HG03442 (cell line): Measurements from ENCODE around the gene TBCD.

Experiments used
- ATAC-seq: cut with Tn5 transposase; IDR thresholded peaks from one replicate; pipeline ENCODE4 v1.9.1; 2021; ENCODE audit warnings: mild to moderate bottlenecking, moderate library complexity; ENCODE audit not compliant: unreplicated experiment

The TBCD gene

DNA sequence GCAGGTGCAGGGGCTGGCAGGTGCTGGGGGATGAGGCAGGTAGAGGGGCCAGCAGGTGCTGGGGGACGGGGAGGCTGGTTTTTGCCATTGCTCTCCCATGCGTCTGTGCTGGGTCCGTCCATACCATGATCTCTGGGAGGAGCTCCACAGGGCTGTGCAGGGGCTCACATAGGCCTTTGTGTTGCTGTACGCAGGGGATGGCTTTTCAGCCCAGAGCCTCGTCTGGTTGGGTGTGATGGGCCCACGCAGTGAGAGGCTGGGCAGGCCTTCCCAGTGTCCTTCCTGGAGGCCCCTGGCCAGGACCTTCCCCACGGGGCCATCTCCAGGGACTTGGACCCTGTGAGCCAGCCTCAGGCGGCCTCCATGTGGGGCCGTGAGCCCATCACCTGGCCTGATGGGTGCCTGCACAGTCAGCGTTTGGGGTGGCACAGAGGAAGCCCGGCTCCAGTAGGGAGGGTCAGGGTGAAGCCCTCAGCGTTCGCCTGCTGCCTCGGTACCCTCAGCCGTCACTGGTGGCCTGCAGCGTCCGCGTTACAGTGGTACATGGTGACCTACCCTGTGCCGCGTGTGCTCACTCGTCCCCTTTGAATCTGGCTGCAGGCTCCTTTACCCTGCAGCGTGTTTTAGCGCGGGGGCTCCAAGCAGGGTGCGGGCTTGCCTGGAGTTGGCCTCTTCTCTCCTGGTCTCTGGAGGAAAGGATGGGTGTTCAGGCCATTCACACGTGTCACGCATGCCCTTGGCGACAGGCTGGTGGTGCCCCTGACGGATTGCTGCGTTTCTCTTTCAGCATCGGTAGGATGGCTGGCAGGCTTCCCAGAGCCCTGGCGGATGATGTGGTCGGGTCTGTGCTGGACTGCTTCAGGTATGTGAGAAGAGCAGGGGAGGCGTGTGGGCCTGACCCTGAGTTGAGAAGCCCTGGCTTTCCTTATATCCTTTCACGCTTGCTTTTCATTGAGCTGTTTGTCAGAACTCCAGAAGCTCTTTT lies 57.3 kb downstream of the TBCD start:
- no peak for ATAC-seq

DNA sequence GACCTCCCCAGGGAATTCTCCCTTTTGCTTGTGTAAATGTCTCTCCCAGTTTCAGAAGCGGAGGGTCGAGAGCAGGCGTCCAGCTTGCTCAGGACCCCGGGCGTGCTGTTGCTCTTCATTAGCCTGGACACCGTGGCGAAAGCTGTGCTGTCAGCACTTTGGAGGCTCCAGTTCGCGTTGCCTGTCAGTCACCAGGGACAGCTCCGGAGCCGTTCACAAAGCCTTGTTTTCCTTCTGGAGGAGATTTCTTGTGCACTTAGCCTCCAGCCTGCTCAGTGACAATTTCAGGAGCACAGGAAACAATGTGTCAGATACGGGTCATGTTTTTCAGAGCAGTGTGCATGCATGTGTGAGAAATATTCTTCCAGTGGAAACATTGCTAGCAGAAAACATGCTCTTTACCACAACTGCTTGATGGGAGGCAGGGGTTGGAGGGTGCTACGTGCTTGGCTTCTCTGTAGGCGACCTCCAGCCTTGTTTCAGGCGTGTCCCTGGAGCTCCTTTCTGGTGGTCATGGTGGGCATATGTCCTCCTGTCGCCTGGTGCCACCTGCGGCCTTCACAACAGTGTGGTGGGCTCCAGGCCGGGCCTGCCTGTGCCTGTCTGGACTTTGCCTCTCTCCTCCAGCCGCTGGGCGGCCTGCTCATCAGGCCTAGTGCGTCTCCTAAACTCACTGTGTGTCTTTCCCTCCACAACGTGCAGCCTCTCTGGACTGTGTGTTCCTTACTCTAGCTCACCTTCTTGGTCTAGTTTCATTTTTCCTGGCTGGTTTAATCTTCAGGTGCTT lies 59.0 kb downstream of the TBCD start:
- no peak for ATAC-seq

DNA sequence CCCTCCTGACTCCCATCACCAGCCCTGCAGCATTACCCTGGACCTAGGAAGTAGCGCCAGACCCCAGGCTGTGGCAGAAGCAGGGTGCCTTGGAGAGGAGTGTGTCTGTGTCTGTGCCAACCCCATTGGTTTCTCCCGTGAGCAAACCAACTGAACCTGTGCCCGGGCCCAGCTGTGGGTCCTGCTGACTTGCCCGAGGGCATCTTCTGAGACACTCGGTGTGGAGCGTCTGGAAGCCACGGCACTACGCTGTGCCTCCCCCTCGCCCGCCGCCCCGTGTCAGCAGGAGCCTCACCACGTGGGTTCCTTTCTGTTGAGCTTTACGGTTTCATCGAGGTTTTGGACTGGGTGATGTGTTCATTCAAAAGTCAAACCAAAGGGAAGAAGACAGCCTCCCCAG lies 60.2 kb downstream of the TBCD start:
- no peak for ATAC-seq

GRCh38 chr17:82812601-82813000 lies 60.7 kb downstream of the TBCD start:
- no peak for ATAC-seq

GRCh38 chr17:82813299-82814051 lies 61.6 kb downstream of the TBCD start:
- no peak for ATAC-seq

GRCh38 chr17:82814834-82815233 lies 63.0 kb downstream of the TBCD start:
- ATAC-seq, result no peak

DNA sequence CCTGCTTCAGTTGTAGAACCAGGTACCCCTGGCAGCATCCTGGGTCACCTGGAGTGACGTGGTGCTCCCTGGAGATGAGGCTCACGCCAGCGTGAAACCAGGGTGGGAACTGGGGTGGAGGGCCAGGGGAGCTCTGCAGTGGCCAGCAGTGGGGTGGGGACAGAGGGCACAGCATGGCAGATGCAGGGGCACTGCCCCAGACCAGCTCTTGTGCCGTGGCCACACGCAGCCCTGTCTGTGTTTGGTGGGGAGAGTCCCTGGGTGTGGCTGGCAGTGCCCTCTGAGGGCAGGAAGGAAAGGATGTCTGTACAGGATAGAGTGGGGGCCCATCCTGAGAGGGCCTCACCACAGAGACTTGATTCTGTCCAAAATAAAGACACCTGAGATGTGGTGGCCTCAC lies 63.5 kb downstream of the TBCD start:
- no peak for ATAC-seq

- no peak for ATAC-seq
These were observed 64.0 kb downstream of the TBCD start for GRCh38 chr17:82815790-82816305.

DNA sequence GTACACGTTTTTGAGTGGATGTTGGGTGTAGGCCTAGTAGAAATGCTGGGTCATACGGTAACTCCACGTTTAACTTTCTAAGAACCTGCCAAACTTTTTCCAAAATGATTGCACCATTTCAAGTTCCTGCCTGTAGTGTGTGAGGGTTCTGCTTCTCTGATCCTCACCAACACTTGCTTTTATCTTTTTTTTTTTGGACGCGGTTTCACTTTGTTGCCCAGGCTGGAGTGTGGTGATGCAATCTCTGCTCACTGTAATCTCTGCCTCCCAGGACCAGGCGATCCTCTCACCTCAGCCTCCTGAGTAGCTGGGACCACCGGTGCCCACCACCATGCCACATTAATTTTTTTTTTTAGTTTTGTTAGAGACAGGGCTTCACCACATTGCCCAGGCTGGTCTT lies 64.5 kb downstream of the TBCD start:
- ATAC-seq, result no peak

- no peak for ATAC-seq
These were observed 66.1 kb downstream of the TBCD start for GRCh38 chr17:82817947-82818346.

DNA sequence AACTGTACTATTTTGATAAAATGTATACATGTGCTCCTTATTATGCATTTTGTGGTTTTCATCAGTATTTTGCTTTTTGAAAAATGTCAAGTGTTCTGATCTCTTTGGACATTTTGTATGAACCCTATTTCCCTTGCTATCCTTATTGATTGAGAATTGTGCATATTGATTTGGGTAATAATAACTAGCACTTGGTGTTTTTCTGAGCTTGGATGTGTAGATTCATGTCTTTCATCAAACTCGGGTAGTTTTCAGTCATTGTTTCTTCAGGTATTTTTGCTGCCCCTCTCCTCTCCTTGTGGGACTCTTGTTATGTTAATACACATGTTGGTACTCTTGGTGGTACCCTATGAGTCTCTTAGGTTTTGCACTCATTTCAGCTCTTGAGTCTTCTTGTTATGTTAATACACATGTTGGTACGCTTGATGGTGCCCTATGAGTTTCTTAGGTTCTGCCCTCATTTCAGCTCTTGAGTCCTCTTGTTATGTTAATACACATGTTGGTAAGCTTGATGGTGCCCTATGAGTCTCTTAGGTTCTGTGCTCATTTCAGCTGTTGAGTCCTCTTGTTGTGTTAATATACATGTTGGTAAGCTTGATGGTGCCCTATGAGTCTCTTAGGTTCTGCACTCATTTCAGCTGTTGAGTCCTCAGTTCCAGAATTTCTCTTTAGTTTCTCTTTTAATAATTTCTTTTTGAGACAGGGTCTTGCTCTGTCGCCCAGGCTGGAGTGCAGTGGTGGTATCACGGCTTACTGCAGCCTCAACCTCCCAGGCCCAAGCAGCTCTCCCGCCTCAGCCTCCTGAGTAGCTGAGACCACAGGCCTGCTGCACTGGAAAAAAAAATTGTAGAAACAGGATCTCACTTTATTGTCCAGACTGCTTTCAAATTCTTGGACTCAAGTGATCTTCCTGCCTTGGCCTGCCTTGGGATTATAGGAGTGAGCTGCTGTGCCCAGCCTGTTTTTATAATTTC lies 68.7 kb downstream of the TBCD start:
- ATAC-seq, result no peak

DNA sequence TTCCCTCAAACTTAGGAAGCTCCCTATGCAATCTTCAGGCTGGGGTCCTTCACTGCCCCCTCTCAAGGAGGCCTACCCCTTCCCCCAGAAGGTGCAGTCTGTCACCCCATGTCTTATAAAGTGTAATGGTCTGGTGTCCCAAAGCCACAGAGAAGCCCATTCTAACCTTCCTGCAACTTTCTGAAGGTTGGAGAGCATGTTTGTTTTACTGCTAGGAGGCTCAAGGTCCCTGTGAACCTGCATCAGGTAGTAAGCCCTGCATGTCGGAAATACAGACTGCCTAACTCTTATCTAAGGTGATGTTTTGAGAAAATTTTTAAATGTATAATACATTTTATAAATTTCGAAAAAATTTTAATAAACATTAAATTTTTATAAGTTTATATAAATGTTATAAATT lies 69.7 kb downstream of the TBCD start:
- ATAC-seq, result no peak

- ATAC-seq, result no peak
These were observed 70.4 kb downstream of the TBCD start for GRCh38 chr17:82822281-82822680.

DNA sequence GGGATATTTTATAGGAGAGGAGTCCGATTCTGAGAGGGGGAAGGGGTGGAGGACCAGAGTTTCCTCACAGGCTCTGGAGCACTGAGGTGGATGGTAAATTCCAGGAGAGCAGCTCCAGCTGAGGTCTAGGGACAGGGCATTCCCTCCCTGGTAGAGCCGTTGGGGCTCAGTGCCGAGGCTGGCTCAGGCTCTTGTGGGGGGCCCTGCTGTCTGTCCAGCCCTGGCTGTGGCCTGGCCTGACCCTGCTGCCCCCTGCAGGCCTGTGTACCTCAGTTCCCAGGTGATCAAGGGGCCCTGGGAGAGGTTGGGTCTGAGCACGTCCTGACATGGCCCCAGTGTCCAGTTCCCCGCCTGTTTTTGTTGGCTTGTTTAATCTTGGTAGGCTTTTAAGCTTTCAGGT lies 71.1 kb downstream of the TBCD start:
- ATAC-seq, result no peak

GRCh38 chr17:82825540-82826124 lies 73.8 kb downstream of the TBCD start:
- no peak for ATAC-seq

GRCh38 chr17:82826211-82826610 lies 74.3 kb downstream of the TBCD start:
- no peak for ATAC-seq

DNA sequence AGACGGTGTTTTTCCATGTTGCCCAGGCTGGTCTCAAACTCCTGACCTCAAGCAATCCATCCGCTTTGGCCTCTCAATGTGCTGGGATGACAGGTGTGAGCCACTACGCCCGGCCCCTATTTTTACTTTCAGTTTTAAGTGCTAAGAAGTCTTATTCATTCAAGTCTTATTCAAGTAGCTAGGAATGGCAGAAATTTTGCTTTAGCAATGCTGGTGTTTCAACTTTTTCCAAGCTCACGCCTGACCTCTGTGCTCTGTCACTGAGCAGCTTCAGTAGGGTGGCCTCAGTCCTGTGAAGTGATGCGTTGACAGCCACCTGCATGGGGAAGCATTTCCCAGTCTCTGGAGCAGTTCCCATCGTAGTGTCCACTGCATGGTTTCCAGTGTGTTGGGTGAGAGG lies 75.1 kb downstream of the TBCD start:
- no peak for ATAC-seq

DNA sequence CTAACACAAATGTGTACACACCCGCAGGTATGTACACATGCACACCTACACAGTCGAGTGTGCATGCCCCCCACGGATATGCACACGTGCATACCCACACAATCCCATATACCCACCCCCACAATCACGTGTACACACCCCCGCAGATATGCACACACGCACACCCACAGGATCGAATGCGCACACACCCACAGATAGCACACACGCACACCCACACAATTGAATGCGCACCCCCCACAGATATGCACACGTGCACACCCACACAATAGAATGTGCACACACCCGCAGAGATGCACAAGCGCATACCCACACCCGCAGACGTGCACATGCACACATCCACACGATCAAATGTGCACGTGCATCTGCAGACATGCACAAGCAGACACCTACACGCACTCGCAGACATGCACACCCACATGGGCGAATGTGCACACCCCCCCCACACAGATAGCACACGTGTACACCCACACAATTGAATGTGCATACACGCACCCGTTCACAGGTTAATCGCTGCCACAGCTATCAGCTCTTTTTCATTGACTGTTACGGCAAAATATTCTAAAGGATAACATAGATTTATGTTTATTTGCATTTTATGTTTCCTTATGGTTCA lies 77.1 kb downstream of the TBCD start:
- no peak for ATAC-seq

- no peak for ATAC-seq
These were observed 78.4 kb downstream of the TBCD start for GRCh38 chr17:82830249-82830661.
